ENCODE measurements around the gene LCT.

Gene LCT

DNA sequence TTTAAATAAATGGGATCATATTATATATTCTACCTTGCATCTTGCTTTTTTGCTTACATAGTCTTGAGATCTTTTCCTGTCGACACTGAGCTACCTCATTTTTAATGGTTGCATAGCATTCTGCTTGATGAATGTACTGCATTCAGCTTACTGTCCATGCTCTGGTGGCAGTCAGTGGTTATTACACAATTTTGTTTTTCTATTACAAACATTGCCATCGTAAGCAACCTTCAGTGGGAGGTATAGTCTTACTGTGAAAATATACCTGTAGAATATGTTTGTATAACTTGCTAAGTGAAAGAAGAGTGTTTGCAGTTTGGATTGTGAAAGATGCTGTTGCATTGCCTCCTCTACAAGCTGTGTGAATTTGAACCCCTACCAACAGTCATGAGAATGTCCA lies 52.0 kb downstream of the LCT start:
- DNase-seq (ENCODE audit: low read depth), result no peak
- TF ChIP-seq, protein P1, sequence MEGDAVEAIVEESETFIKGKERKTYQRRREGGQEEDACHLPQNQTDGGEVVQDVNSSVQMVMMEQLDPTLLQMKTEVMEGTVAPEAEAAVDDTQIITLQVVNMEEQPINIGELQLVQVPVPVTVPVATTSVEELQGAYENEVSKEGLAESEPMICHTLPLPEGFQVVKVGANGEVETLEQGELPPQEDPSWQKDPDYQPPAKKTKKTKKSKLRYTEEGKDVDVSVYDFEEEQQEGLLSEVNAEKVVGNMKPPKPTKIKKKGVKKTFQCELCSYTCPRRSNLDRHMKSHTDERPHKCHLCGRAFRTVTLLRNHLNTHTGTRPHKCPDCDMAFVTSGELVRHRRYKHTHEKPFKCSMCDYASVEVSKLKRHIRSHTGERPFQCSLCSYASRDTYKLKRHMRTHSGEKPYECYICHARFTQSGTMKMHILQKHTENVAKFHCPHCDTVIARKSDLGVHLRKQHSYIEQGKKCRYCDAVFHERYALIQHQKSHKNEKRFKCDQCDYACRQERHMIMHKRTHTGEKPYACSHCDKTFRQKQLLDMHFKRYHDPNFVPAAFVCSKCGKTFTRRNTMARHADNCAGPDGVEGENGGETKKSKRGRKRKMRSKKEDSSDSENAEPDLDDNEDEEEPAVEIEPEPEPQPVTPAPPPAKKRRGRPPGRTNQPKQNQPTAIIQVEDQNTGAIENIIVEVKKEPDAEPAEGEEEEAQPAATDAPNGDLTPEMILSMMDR (IDR thresholded peaks at IDR 0.05; ENCODE audit: insufficient read depth, low read depth, low read length, missing control alignments), result no peak
- no peak overlapping the region for H3K4me3 ChIP-seq (ENCODE audit: low read depth, low read length)

DNA sequence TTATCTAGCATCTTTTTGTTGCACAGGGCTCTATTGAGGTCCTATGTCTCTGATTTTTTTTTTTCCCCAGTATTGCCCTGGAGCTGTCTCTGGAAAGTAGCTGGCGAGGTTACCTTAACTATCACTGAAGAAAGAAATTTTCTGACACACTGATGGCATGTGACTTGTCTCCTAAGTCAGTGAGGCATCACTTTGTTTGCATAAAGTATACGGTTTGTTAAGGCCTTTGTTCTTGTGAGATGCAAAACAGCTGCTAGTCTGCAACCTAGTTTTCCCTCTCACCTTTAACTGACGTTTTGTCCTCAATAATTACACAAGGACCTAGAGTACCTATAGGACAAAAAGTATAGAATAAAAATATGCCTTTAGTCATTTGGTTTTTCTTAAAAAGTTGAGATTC lies 53.5 kb downstream of the LCT start:
- no peak for DNase-seq (ENCODE audit: low read depth)
- H3K4me3 ChIP-seq (ENCODE audit: low read depth, low read length), result no peak overlapping the region
- TF ChIP-seq, protein P1 (IDR thresholded peaks at IDR 0.05; ENCODE audit: insufficient read depth, low read depth, low read length, missing control alignments), result no peak

DNA sequence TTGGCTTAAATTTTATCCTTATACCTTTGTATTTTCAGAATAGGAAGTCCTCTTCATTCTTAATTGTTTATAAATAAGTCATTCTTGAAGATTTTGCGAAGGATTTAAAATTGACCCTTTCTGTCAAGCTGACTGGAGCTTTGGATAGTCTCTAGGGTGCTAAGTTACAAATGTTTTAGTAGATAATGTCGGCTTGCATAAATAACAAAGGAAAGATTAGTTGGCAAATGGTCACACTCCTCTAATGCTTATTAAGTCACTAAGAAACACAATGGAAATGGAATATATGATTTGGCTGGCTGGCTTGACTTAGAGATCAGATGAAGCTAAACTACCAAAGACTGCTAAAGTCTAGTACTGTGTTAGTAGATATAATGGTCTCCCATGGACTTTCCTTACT lies 54.8 kb downstream of the LCT start:
- no peak overlapping the region for H3K4me3 ChIP-seq (ENCODE audit: low read depth, low read length)
- TF ChIP-seq, protein P1 (IDR thresholded peaks at IDR 0.05; ENCODE audit: insufficient read depth, low read depth, low read length, missing control alignments), result no peak

DNA sequence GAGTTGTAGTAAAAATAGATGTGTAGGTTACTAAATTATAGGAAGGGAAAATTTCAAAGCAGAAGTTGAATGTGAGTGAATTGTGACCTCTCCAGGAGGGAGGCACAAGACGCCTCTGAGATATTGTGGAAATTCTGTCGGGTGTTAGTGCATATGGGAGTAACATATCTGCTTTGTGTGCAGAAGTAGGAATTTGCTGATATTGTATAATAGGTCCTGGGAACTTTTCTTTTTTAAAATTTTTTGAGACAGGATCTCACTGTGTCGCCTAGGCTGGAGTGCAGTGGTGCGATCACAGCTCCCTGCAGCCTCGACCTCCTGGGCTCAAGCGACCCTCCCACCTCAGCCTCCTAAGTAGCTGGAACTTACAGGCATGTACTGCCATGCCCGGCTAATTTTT lies 60.6 kb downstream of the LCT start:
- H3K4me3 ChIP-seq (ENCODE audit: low read depth, low read length), result no peak overlapping the region
- no peak for DNase-seq (ENCODE audit: low read depth)
- TF ChIP-seq, protein P1 (IDR thresholded peaks at IDR 0.05; ENCODE audit: insufficient read depth, low read depth, low read length, missing control alignments), result no peak

More for the DNA sequence above, 54.8 kb downstream of the LCT start:
- DNase-seq (ENCODE audit: low read depth), result no peak

DNA sequence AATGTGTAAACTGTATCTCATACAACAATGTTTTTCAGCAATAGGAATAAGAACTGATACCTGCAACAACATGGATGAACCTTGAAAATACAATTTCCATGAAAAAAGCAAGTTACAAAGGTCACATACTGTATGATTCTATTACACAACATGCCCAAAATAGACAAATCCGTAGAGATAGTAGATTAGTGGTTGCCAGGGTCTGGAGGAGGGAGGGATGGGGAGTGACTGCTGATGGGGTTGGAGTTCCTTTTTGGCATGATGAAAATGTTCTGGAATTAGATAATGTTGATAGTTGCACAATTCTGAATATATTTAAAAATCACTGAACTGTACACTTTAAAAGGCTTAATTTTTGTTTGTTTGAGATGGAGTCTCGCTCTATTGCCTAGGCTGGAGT lies 61.6 kb downstream of the LCT start:
- no peak for DNase-seq (ENCODE audit: low read depth)
- no peak overlapping the region for H3K4me3 ChIP-seq (ENCODE audit: low read depth, low read length)
- TF ChIP-seq, protein P1 (IDR thresholded peaks at IDR 0.05; ENCODE audit: insufficient read depth, low read depth, low read length, missing control alignments), result no peak

DNA sequence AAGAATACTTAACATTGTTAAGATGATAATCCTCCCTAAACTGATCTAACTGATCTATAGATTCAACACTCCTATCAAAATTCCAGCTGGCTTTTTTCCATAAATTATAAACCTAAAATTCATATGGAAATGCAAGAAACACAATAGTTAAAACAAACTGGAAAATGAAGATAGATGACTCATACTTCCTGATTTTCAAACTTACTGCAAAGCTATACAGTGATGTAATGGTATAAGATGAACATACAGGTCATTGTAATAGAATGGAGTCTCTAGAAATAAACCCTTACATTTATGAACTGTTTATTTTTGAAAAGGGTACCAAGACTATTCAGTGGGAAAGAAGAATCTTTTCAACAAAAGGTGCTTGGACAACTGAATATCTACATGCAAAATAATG lies 63.1 kb downstream of the LCT start:
- TF ChIP-seq, protein P1 (IDR thresholded peaks at IDR 0.05; ENCODE audit: insufficient read depth, low read depth, low read length, missing control alignments), result no peak
- H3K4me3 ChIP-seq (ENCODE audit: low read depth, low read length), result no peak overlapping the region
- no peak for DNase-seq (ENCODE audit: low read depth)

DNA sequence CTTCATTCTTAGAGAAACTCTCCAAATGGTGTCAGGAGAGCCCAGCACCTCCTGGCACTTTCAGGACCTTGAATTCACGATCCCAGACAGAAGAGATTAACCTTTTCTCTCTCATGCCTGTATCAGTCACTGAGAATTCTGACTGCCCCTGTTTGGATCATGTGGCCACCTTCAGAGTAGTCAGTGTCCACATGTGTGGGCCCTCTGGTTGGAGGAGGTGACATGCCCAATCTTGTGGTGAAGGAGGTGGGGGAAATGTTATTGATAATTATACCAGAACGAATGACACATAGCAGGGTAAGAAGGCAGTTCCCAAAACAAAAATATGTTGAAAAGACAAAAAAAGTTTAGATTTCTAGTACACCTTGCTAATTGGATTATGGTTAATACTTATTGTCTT lies 63.7 kb downstream of the LCT start:
- H3K4me3 ChIP-seq (ENCODE audit: low read depth, low read length), result no peak overlapping the region
- TF ChIP-seq, protein P1 (IDR thresholded peaks at IDR 0.05; ENCODE audit: insufficient read depth, low read depth, low read length, missing control alignments), result no peak
- no peak for DNase-seq (ENCODE audit: low read depth)

Measured in GM12865 (cell line).